A673 (cell line): Measurements from ENCODE around the gene PEX7. TPM values are rescaled to one million over a fixed set of nuclear protein-coding genes. Genes with fewer than 3 reads are reported as not detected.

Experiments used
- BruUV-seq: library from RNA; stranded (reverse); fragments of 400-500 nt; replicated peaks from 2 replicates; lab custom pipeline; 2021; lab: Mats Ljungman, UMichigan
- CTCF ChIA-PET: fragments of 300-600 bp; sonication (Branson Sonifier 250); formaldehyde crosslinking; loops from one replicate; lab custom pipeline; 2022; ENCODE audit warnings: antibody characterized with exemption; lab: Charles Lee
- POLR2A ChIA-PET: fragments of 300-600 bp; sonication (Branson Sonifier 250); formaldehyde crosslinking; loops from one replicate; lab custom pipeline; 2022; ENCODE audit warnings: antibody characterized with exemption; ENCODE audit not compliant: low non-redundant PET; lab: Charles Lee
- DNase-seq: peaks from one replicate; pipeline ENCODE4 v3.0.0-alpha.2; 2015; ENCODE audit warnings: low spot score
- H3K27ac ChIP-seq: fragments of 200-600 bp; sonication (generic); 2 replicates; pipeline ENCODE4 v1.5.1; 2016; ENCODE audit warnings: mixed run types, low read depth, mild to moderate bottlenecking, mixed read lengths, antibody characterized with exemption, low read length; ENCODE audit not compliant: poor library complexity, severe bottlenecking
- H3K27me3 ChIP-seq: fragments of 200-600 bp; sonication (generic); replicated peaks from 2 replicates; pipeline ENCODE4 v1.6.1; 2017; ENCODE audit warnings: mixed run types, low read depth, mild to moderate bottlenecking, mixed read lengths, antibody characterized with exemption, low read length; ENCODE audit not compliant: insufficient read depth, poor library complexity
- H3K36me3 ChIP-seq: fragments of 200-600 bp; sonication (generic); 2 replicates; pipeline ENCODE4 v1.6.1; 2016; ENCODE audit warnings: mixed run types, mild to moderate bottlenecking, mixed read lengths, antibody characterized with exemption, low read length; ENCODE audit not compliant: insufficient read depth, poor library complexity, severe bottlenecking
- H3K4me1 ChIP-seq: fragments of 200-600 bp; sonication (generic); 2 replicates; pipeline ENCODE4 v1.6.1; 2017; ENCODE audit warnings: mixed run types, mild to moderate bottlenecking, mixed read lengths, antibody characterized with exemption, low read length; ENCODE audit not compliant: insufficient read depth, poor library complexity, severe bottlenecking
- H3K4me3 ChIP-seq: fragments of 200-600 bp; sonication (generic); 2 replicates; pipeline ENCODE4 v1.5.1; 2016; ENCODE audit warnings: low read depth, mixed run types, mild to moderate bottlenecking, mixed read lengths, low read length; ENCODE audit not compliant: poor library complexity, severe bottlenecking
- H3K9me3 ChIP-seq: fragments of 200-600 bp; sonication (generic); 2 replicates; pipeline ENCODE4 v1.6.1; 2016; ENCODE audit warnings: mixed run types, low read depth, mild to moderate bottlenecking, mixed read lengths, antibody characterized with exemption, low read length; ENCODE audit not compliant: poor library complexity, severe bottlenecking
- CTCF ChIP-seq: fragments of 300-800, 200-600 bp; sonication (generic); conservative IDR thresholded peaks from 2 replicates; pipeline ENCODE4 v1.5.1; 2017; ENCODE audit warnings: low read depth, mild to moderate bottlenecking, antibody characterized with exemption, low read length, moderate library complexity, mixed read lengths
- EZH2 ChIP-seq: fragments of 200-600 bp; sonication (generic); IDR thresholded peaks from 2 replicates; pipeline ENCODE4 v1.6.1; 2017; ENCODE audit warnings: borderline replicate concordance, low read depth, mild to moderate bottlenecking, mixed read lengths, antibody characterized with exemption, low read length; ENCODE audit not compliant: poor library complexity, severe bottlenecking
- intact Hi-C: fragments of 100-400 bp; cut with micrococcal nuclease; formaldehyde crosslinking; loops from one replicate; pipeline ENCODE4 v1.10.0; 2022; ENCODE audit not compliant: unreplicated experiment
- total RNA-seq: library from RNA; stranded (reverse); gene quantifications from 2 replicates; pipeline ENCODE4 v1.2.3, GENCODE V29; 2021

The PEX7 gene
- total RNA-seq, 1 experiment from 2014 or later, result 6.2 TPM

GRCh38 chr6:136792410-136793262 is 29.8 kb upstream of the PEX7 start, which contains the start of gene MAP3K5:
MAP3K5 (minus strand) TSS chr6:136792477; CDS start chr6:136792157, 320 bp downstream.
- Histone ChIP-seq H3K9me3 (no peaks in the 10 kb centered on the region), H3K27me3 (no peaks in the 10 kb centered on the region), H3K4me3 (peak within 1 kb of the TSS; percentile 80), H3K27ac (peak within 1 kb of the TSS; percentile 57), H3K36me3 (no peaks in the 10 kb centered on the region), H3K4me1 (peaks cover 8% of the 10 kb centered on the region)
- no TSS peak for BruUV-seq
- ChIA-PET POLR2A (interaction anchor here (0.6 kb wide), 1 partner anchor 46 kb away, joined by 4 read pairs; no protein-coding TSS in a partner anchor), CTCF (interaction anchor here (0.6 to 1.7 kb wide), 8 partner anchors 11 to 844 kb away, joined by 3 to 38 read pairs (median 4); no protein-coding TSS in a partner anchor)
- TF ChIP-seq EZH2 (no peak), CTCF (peak; percentile 93)
- DNase-seq, result peak; percentile 96
- intact Hi-C loops, result loop anchor here (1.0 to 10.0 kb wide), 4 partner anchors 148 to 508 kb away; partner anchors contain the start of gene BCLAF1

GRCh38 chr6:136793363-136793762 is 29.0 kb upstream of the PEX7 start:
- CTCF ChIA-PET, result interaction anchor here (0.7 to 1.7 kb wide), 2 partner anchors 11 to 149 kb away, joined by 3 to 38 read pairs; no protein-coding TSS in a partner anchor
- H3K9me3 ChIP-seq, result no peaks in the 10 kb centered on the region
- intact Hi-C loops, result loop anchor here (1.0 to 10.0 kb wide), 4 partner anchors 149 to 509 kb away; partner anchors contain the start of gene BCLAF1
- no peaks in the 10 kb centered on the region for H3K27me3 ChIP-seq
- no peak for TF ChIP-seq EZH2
- no peak for TF ChIP-seq CTCF
- peaks cover 3% of the 10 kb centered on the region for H3K4me1 ChIP-seq
- POLR2A ChIA-PET, result no interaction called here
- no peak for DNase-seq
- no peaks in the 10 kb centered on the region for H3K36me3 ChIP-seq
- no peak overlapping the region for H3K27ac ChIP-seq
- BruUV-seq, result no TSS peak
- peak overlapping the region; percentile 80 for H3K4me3 ChIP-seq

GRCh38 chr6:136795386-136795785 is 27.0 kb upstream of the PEX7 start:
- Histone ChIP-seq H3K36me3 (no peaks in the 10 kb centered on the region), H3K4me3 (no peak overlapping the region), H3K27ac (no peak overlapping the region), H3K4me1 (peaks cover 3% of the 10 kb centered on the region), H3K9me3 (no peaks in the 10 kb centered on the region), H3K27me3 (no peaks in the 10 kb centered on the region)
- no TSS peak for BruUV-seq
- intact Hi-C loops, result loop anchor here (10.0 kb wide), 1 partner anchor 511 kb away; the partner anchor contains the start of gene BCLAF1
- POLR2A ChIA-PET, result no interaction called here
- TF ChIP-seq EZH2 (no peak), CTCF (no peak)
- DNase-seq, result no peak
- CTCF ChIA-PET, result no interaction called here
